PC-9 (cell line): Measurements from ENCODE around the gene TBCC. TPM values are rescaled to one million over a fixed set of nuclear protein-coding genes. Genes with fewer than 3 reads are reported as not detected.

Experiments
- BruUV-seq: library from RNA; stranded (reverse); fragments of 400-500 nt; replicated peaks from 2 replicates; lab custom pipeline; 2021; lab: Mats Ljungman, UMichigan
- CTCF ChIA-PET: fragments of 300-600 bp; sonication (Branson Sonifier 250); formaldehyde crosslinking; loops from one replicate; lab custom pipeline; 2022; ENCODE audit warnings: antibody characterized with exemption; lab: Charles Lee
- POLR2A ChIA-PET: fragments of 300-600 bp; sonication (Branson Sonifier 250); formaldehyde crosslinking; loops from one replicate; lab custom pipeline; 2022; ENCODE audit warnings: antibody characterized with exemption; ENCODE audit not compliant: unreplicated experiment; lab: Charles Lee
- DNase-seq, 2 experiments: peaks; one replicate each; pipeline versions ENCODE4 v3.0.0 to v3.0.0-alpha.2; 2015 to 2022; ENCODE audit warnings: mixed read lengths in 1 of 2
- H2AFZ ChIP-seq: fragments of 200-600 bp; sonication (generic); 2 replicates; pipeline ENCODE4 v1.8.1; 2017; ENCODE audit warnings: antibody characterized with exemption
- H3F3A ChIP-seq: fragments of 200-600 bp; sonication (generic); 2 replicates; pipeline ENCODE4 v1.8.1; 2017; ENCODE audit warnings: antibody characterized with exemption, mild to moderate bottlenecking, low read depth; ENCODE audit not compliant: insufficient read depth
- H3K27ac ChIP-seq: fragments of 200-600 bp; sonication (generic); 2 replicates; pipeline ENCODE4 v1.6.1; 2016; ENCODE audit warnings: mixed run types
- H3K27me3 ChIP-seq: fragments of 200-600 bp; sonication (generic); 2 replicates; pipeline ENCODE4 v1.6.1; 2016; ENCODE audit warnings: low read depth, mixed run types; ENCODE audit not compliant: insufficient read depth
- H3K36me3 ChIP-seq: fragments of 200-600 bp; sonication (generic); 2 replicates; pipeline ENCODE4 v1.6.1; 2016; ENCODE audit warnings: low read depth, mixed run types
- H3K4me1 ChIP-seq: fragments of 200-600 bp; sonication (generic); replicated peaks from 2 replicates; pipeline ENCODE4 v1.6.1; 2016; ENCODE audit warnings: mixed run types; ENCODE audit not compliant: insufficient read depth
- H3K4me2 ChIP-seq: fragments of 200-600 bp; sonication (generic); 2 replicates; pipeline ENCODE4 v1.6.1; 2017; ENCODE audit warnings: mixed run types
- H3K4me3 ChIP-seq: fragments of 200-600 bp; sonication (generic); 2 replicates; pipeline ENCODE4 v1.6.1; 2016; ENCODE audit warnings: mixed run types
- H3K79me2 ChIP-seq: fragments of 200-600 bp; sonication (generic); 2 replicates; pipeline ENCODE4 v1.6.1; 2017; ENCODE audit warnings: low read depth, mixed run types
- H3K9me2 ChIP-seq: fragments of 200-600 bp; sonication (generic); 2 replicates; pipeline ENCODE4 v1.8.1; 2017; ENCODE audit warnings: mild to moderate bottlenecking; ENCODE audit not compliant: insufficient read depth
- H3K9me3 ChIP-seq: fragments of 200-600 bp; sonication (generic); 2 replicates; pipeline ENCODE4 v1.8.1; 2016; ENCODE audit warnings: low read depth; ENCODE audit not compliant: insufficient read depth
- H4K20me1 ChIP-seq: fragments of 200-600 bp; sonication (generic); 2 replicates; pipeline ENCODE4 v1.8.1; 2017; ENCODE audit not compliant: insufficient read depth
- CTCF ChIP-seq: fragments of 200-600 bp; sonication (generic); conservative IDR thresholded peaks from 2 replicates; pipeline ENCODE4 v1.6.1; 2017; ENCODE audit warnings: mixed run types, antibody characterized with exemption, mild to moderate bottlenecking, moderate library complexity
- EZH2 ChIP-seq: fragments of 200-600 bp; sonication (generic); IDR thresholded peaks from 2 replicates; pipeline ENCODE4 v1.8.0; 2017; ENCODE audit warnings: antibody characterized with exemption, low read depth
- intact Hi-C: fragments of 100-400 bp; cut with micrococcal nuclease; formaldehyde crosslinking; loops from one replicate; pipeline ENCODE4 v1.10.0; 2022; ENCODE audit not compliant: unreplicated experiment
- total RNA-seq: library from RNA; stranded (reverse); gene quantifications from 2 replicates; pipeline ENCODE4 v1.2.3, GENCODE V29; 2021

Gene TBCC
- total RNA-seq, 1 experiment from 2014 or later = 12.3 TPM

- Histone ChIP-seq H3K79me2 (no peaks in the 10 kb centered on the region), H2AFZ (no peak within 1 kb of the TSS), H4K20me1 (no peaks in the 10 kb centered on the region), H3K9me2 (no peaks in the 10 kb centered on the region), H3K27ac (no peak within 1 kb of the TSS), H3K4me2 (no peak within 1 kb of the TSS), H3K27me3 (no peaks in the 10 kb centered on the region), H3K36me3 (no peaks in the 10 kb centered on the region), H3K9me3 (no peaks in the 10 kb centered on the region), H3K4me1 (0 out of 2 replicates have a peak, but pooled peaks cover 6% of the 10 kb centered on the region), H3F3A (0 out of 2 replicates have a peak, but pooled peaks cover 3% of the 10 kb centered on the region), H3K4me3 (no peak within 1 kb of the TSS)
- no peak for TF ChIP-seq EZH2
- TF ChIP-seq CTCF = no peak
- ChIA-PET CTCF (no interaction called here), POLR2A (no interaction called here)
- intact Hi-C loops = loop anchor here (10.0 kb wide), 1 partner anchor 938 kb away; the partner anchor contains the start of genes PRICKLE4 and TOMM6
- DNase-seq = no peak
- BruUV-seq = no TSS peak
These were observed 23.4 kb downstream of the TBCC start, which contains the start of gene PRPH2 for GRCh38 chr6:42722497-42722896. PRPH2 (minus strand) TSS chr6:42722597; CDS start chr6:42722334, 263 bp downstream.

DNA sequence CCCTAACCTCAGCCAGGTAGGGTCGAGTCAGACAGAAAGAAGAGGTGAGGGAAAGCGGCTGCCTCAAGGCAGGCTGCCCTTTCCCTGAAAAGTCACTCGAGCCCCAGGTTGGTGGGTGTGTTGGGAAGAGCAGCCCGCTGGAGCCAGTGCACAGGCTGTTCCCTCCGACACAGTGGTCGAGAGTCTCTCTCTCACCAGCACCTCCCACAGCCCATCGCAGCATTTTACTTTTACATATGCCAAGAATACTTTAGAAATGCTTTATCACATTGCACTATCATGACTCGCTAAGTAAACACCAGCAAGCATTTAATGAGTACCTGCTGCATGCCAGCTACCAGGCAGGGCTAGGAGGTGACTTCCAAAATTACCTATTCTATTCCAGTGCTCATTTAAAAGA, 25.2 kb downstream of the TBCC start:
- intact Hi-C loops = loop anchor here (10.0 kb wide), 1 partner anchor 936 kb away; the partner anchor contains the start of genes PRICKLE4 and TOMM6
- no TSS peak for BruUV-seq
- Histone ChIP-seq H4K20me1 (no peaks in the 10 kb centered on the region), H3K9me3 (no peaks in the 10 kb centered on the region), H3F3A (no peaks in the 10 kb centered on the region), H3K4me1 (no peaks in the 10 kb centered on the region), H2AFZ (no peak overlapping the region), H3K36me3 (no peaks in the 10 kb centered on the region), H3K4me2 (peak overlapping the region; percentile 25), H3K79me2 (no peaks in the 10 kb centered on the region), H3K9me2 (no peaks in the 10 kb centered on the region), H3K27ac (no peak overlapping the region), H3K27me3 (no peaks in the 10 kb centered on the region), H3K4me3 (no peak overlapping the region)
- TF ChIP-seq EZH2 = no peak
- TF ChIP-seq CTCF = no peak
- peak in 1 of 2 experiments; percentile 66 for DNase-seq
- ChIA-PET CTCF (interaction anchor here (0.7 kb wide), 2 partner anchors 19 to 20 kb away, joined by 3 read pairs; no protein-coding TSS in a partner anchor), POLR2A (interaction anchor here (0.7 kb wide), 1 partner anchor 457 kb away, joined by 4 read pairs; no protein-coding TSS in a partner anchor)

GRCh38 chr6:42715871-42716270, 30.0 kb downstream of the TBCC start:
- POLR2A ChIA-PET = no interaction called here
- DNase-seq = no peak
- Histone ChIP-seq H4K20me1 (no peaks in the 10 kb centered on the region), H3K27me3 (no peaks in the 10 kb centered on the region), H3K9me3 (peaks cover 5% of the 10 kb centered on the region; the same call in 1 of the 2 replicates), H3K79me2 (no peaks in the 10 kb centered on the region), H3K4me1 (peaks cover 11% of the 10 kb centered on the region), H3K4me3 (no peak overlapping the region), H2AFZ (no peak overlapping the region), H3F3A (peaks cover 9% of the 10 kb centered on the region; the same call in 1 of the 2 replicates), H3K27ac (no peak overlapping the region), H3K9me2 (no peaks in the 10 kb centered on the region), H3K36me3 (no peaks in the 10 kb centered on the region), H3K4me2 (no peak overlapping the region)
- BruUV-seq = no TSS peak
- no peak for TF ChIP-seq CTCF
- TF ChIP-seq EZH2 = no peak
- CTCF ChIA-PET = interaction anchor here (0.6 kb wide), 1 partner anchor 10 kb away, joined by 5 read pairs; no protein-coding TSS in a partner anchor
- intact Hi-C loops = no loop called here
